ENCODE measurements around the gene SSNA1.

The SSNA1 gene

GRCh38 chr9:137212520-137212919, 24.0 kb downstream of the SSNA1 start:
- Histone ChIP-seq H3K9me3 (ENCODE audit: insufficient read depth, low read depth, low read length) (no peaks in the 10 kb centered on the region), H3K9ac (ENCODE audit: low read depth, low read length) (no peak overlapping the region), H3K4me1 (ENCODE audit: insufficient read depth, low read length) (no peaks in the 10 kb centered on the region), H3K4me3 (ENCODE audit: low read length) (no peak overlapping the region), H3K27me3 (ENCODE audit: insufficient read depth, low read length) (no peaks in the 10 kb centered on the region), H3K27ac (ENCODE audit: low read depth, low read length) (no peak overlapping the region), H3K36me3 (ENCODE audit: insufficient read depth, low read length) (peaks cover 31% of the 10 kb centered on the region)
- 93% methylated on average over 21 of the region's 21 CpGs for WGBS

DNA sequence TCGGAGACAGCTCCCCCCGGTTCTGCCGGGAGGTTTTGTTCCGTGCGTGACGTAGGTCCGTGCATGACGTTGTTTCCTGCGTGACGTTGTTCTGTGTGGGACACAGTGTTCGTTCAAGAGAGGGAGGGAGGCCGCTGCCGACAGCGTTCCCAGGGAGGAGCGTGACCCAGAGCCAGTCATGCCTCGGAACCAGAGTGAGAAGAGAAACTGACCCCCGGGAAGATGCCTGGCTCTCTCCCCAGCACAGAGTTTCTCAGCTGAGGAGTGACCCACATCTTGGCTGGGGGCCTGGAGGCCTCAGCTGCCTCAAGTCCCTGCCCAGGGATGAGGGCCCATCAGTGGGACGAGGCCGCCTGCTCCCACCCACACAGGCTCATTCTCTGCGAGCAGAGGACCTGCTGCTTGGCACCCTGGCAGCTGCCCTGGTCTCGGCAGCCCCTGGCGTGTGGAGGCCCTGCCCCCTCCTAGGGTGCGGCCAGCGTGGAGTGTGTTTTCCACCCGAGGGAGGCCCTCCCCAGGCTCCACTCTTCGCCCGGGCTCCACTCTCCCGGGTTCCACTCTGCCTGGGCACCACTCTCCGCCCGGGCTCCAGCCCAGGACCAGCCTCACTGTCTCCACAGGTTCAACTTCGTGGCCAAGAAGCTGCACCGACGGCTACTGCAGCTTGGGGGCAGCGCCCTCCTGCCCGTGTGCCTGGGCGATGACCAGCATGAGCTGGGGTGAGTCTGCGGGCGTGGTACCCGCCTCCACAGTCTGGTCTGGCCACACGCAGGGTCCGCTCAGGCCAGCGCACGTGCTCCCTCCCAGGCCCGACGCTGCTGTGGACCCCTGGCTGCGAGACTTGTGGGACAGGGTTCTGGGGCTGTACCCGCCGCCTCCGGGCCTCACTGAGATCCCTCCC, 24.9 kb downstream of the SSNA1 start:
- Histone ChIP-seq H3K27ac (ENCODE audit: low read depth, low read length) (no peak overlapping the region), H3K4me3 (ENCODE audit: low read length) (no peak overlapping the region), H3K9me3 (ENCODE audit: insufficient read depth, low read depth, low read length) (no peaks in the 10 kb centered on the region), H3K36me3 (ENCODE audit: insufficient read depth, low read length) (peaks cover 31% of the 10 kb centered on the region), H3K9ac (ENCODE audit: low read depth, low read length) (no peak overlapping the region), H3K27me3 (ENCODE audit: insufficient read depth, low read length) (no peaks in the 10 kb centered on the region), H3K4me1 (ENCODE audit: insufficient read depth, low read length) (no peaks in the 10 kb centered on the region)
- WGBS, result 93% methylated on average over 49 of the region's 49 CpGs

- H3K27me3 ChIP-seq (ENCODE audit: insufficient read depth, low read length), result no peaks in the 10 kb centered on the region
- no peak overlapping the region for H3K4me3 ChIP-seq (ENCODE audit: low read length)
- no peaks in the 10 kb centered on the region; the same call in 1 of the 2 replicates for H3K4me1 ChIP-seq (ENCODE audit: insufficient read depth, low read length)
- H3K36me3 ChIP-seq (ENCODE audit: insufficient read depth, low read length), result peaks cover 23% of the 10 kb centered on the region
- H3K27ac ChIP-seq (ENCODE audit: low read depth, low read length), result no peak overlapping the region
- H3K9ac ChIP-seq (ENCODE audit: low read depth, low read length), result no peak overlapping the region
- no peaks in the 10 kb centered on the region for H3K9me3 ChIP-seq (ENCODE audit: insufficient read depth, low read depth, low read length)
- WGBS, result 96% methylated on average over 19 of the region's 19 CpGs
Measured at GRCh38 chr9:137214620-137215019, 26.1 kb downstream of the SSNA1 start.

GRCh38 chr9:137215196-137215986, 26.9 kb downstream of the SSNA1 start:
- Histone ChIP-seq H3K4me1 (ENCODE audit: insufficient read depth, low read length) (no peaks in the 10 kb centered on the region; the same call in 1 of the 2 replicates), H3K36me3 (ENCODE audit: insufficient read depth, low read length) (peaks cover 23% of the 10 kb centered on the region), H3K27ac (ENCODE audit: low read depth, low read length) (no peak overlapping the region), H3K9ac (ENCODE audit: low read depth, low read length) (no peak overlapping the region), H3K9me3 (ENCODE audit: insufficient read depth, low read depth, low read length) (no peaks in the 10 kb centered on the region), H3K4me3 (ENCODE audit: low read length) (no peak overlapping the region), H3K27me3 (ENCODE audit: insufficient read depth, low read length) (no peaks in the 10 kb centered on the region)
- 95% methylated on average over 22 of the region's 22 CpGs for WGBS

DNA sequence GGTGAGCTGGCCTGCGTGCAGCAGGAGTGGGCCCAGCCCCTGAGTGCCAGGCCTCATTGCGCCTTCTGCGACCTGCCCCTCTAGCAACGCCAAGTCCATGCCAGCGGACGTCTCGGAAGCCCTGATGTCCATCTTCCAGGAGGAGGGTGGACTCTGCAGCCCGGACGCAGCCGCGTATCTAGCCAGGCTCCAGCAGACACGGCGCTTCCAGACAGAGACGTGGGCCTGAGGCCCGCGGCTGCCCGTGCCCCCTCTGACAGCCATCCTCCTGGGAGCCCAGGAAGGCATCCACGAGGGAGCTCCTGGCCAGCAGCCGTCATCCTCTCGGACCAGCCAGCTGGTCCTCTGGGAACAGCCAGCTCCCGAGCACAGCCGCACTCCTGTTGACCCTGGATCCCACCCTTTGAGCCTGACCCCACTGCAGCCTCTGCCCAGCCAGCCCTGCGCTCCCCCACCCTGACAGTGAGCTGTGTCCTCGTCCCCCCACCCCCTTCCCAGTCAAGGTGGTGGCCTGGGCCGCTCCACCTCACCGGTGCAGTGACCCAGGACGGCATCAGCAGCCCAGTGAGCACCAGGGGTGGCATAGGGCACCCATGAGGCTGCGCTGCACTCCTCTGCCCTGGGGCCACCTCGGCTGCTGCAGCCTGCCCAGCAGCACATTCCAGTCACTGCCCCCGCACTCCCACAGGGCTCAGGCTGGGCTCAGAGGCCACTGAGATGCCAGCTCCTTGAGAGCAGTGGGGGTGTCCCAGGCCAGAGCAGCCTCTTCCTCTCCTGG, 27.9 kb downstream of the SSNA1 start:
- Histone ChIP-seq H3K9ac (ENCODE audit: low read depth, low read length) (no peak overlapping the region), H3K27ac (ENCODE audit: low read depth, low read length) (no peak overlapping the region), H3K27me3 (ENCODE audit: insufficient read depth, low read length) (no peaks in the 10 kb centered on the region), H3K4me3 (ENCODE audit: low read length) (no peak overlapping the region), H3K36me3 (ENCODE audit: insufficient read depth, low read length) (peaks cover 23% of the 10 kb centered on the region), H3K4me1 (ENCODE audit: insufficient read depth, low read length) (no peaks in the 10 kb centered on the region; the same call in 1 of the 2 replicates), H3K9me3 (ENCODE audit: insufficient read depth, low read depth, low read length) (no peaks in the 10 kb centered on the region)
- WGBS, result 94% methylated on average over 30 of the region's 30 CpGs

- no peak overlapping the region for H3K9ac ChIP-seq (ENCODE audit: low read depth, low read length)
- H3K9me3 ChIP-seq (ENCODE audit: insufficient read depth, low read depth, low read length), result no peaks in the 10 kb centered on the region
- peaks cover 4% of the 10 kb centered on the region for H3K27me3 ChIP-seq (ENCODE audit: insufficient read depth, low read length)
- no peak overlapping the region for H3K27ac ChIP-seq (ENCODE audit: low read depth, low read length)
- no peaks in the 10 kb centered on the region; the same call in 1 of the 2 replicates for H3K4me1 ChIP-seq (ENCODE audit: insufficient read depth, low read length)
- H3K4me3 ChIP-seq (ENCODE audit: low read length), result no peak overlapping the region
- H3K36me3 ChIP-seq (ENCODE audit: insufficient read depth, low read length), result peaks cover 23% of the 10 kb centered on the region
- 56% methylated on average over 36 of the region's 36 CpGs for WGBS
Measured at GRCh38 chr9:137217276-137218211, 29.1 kb downstream of the SSNA1 start.

DNA sequence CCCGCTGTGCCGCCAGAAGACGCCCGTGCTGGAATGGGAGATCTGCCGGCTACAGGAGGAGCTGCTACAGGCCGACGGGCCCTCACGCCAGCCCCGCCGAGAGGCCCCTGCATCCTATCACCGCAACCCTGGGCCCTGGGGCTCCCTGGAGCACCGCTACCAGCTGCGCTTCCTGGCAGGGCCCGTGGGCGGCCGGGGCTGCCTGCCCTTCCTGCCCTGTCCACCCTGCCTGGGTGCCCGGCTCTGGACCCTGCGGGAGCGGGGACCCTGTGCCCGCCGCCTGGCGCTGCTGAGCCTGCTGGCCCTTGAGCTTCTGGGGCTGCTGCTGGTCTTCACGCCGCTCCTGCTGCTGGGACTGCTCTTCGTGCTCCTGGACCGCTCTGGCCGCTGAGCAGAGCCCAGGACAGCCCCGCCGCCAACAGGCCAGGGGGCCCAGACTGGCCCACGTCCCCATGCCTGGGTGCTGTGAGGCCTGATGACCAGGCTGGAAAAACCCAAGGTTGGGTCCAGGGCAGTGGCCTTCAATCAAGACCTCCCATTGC, 29.8 kb downstream of the SSNA1 start:
- H3K36me3 ChIP-seq (ENCODE audit: insufficient read depth, low read length), result peaks cover 23% of the 10 kb centered on the region
- H3K4me1 ChIP-seq (ENCODE audit: insufficient read depth, low read length), result no peaks in the 10 kb centered on the region; the same call in 1 of the 2 replicates
- H3K9ac ChIP-seq (ENCODE audit: low read depth, low read length), result no peak overlapping the region
- H3K27ac ChIP-seq (ENCODE audit: low read depth, low read length), result no peak overlapping the region
- WGBS, result 94% methylated on average over 30 of the region's 30 CpGs
- H3K27me3 ChIP-seq (ENCODE audit: insufficient read depth, low read length), result peaks cover 10% of the 10 kb centered on the region
- no peaks in the 10 kb centered on the region for H3K9me3 ChIP-seq (ENCODE audit: insufficient read depth, low read depth, low read length)
- no peak overlapping the region for H3K4me3 ChIP-seq (ENCODE audit: low read length)

GRCh38 chr9:137218754-137219271, 30.3 kb downstream of the SSNA1 start:
- Histone ChIP-seq H3K4me1 (ENCODE audit: insufficient read depth, low read length) (no peaks in the 10 kb centered on the region; the same call in 1 of the 2 replicates), H3K9me3 (ENCODE audit: insufficient read depth, low read depth, low read length) (no peaks in the 10 kb centered on the region), H3K27ac (ENCODE audit: low read depth, low read length) (no peak overlapping the region), H3K36me3 (ENCODE audit: insufficient read depth, low read length) (peaks cover 23% of the 10 kb centered on the region), H3K27me3 (ENCODE audit: insufficient read depth, low read length) (peaks cover 10% of the 10 kb centered on the region), H3K4me3 (ENCODE audit: low read length) (no peak overlapping the region), H3K9ac (ENCODE audit: low read depth, low read length) (no peak overlapping the region)
- WGBS, result 63% methylated on average over 12 of the region's 12 CpGs

DNA sequence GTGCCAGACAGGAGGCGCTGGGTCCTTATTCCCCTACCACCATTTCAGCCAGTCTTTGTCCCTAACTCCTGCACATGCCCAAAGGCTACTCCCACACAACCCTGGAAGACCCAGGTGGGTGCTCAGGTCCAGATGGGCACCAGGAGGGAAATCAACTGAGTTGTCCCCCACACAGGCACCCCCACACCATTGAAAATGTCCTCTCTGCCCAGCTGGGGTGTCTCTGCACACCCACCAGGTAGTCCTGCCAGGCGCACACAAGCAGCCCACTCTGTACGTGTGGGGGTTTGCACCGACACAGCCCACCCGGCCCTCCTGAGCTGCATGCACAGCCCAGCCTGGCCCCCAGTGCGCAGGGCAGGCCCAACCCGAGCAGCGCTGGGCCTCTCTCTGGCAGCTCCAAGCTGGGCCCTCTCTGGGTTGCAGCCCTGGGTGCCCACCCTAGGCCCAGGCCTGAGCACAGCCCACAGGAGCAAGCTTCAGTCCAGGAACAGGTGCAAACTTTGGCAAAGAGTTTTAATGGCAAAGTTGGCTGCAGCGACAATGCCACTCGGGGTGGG, 31.4 kb downstream of the SSNA1 start:
- Histone ChIP-seq H3K9me3 (ENCODE audit: insufficient read depth, low read depth, low read length) (no peaks in the 10 kb centered on the region), H3K36me3 (ENCODE audit: insufficient read depth, low read length) (peaks cover 15% of the 10 kb centered on the region), H3K27ac (ENCODE audit: low read depth, low read length) (no peak overlapping the region), H3K9ac (ENCODE audit: low read depth, low read length) (no peak overlapping the region), H3K4me1 (ENCODE audit: insufficient read depth, low read length) (no peaks in the 10 kb centered on the region; the same call in 1 of the 2 replicates), H3K27me3 (ENCODE audit: insufficient read depth, low read length) (peaks cover 10% of the 10 kb centered on the region), H3K4me3 (ENCODE audit: low read length) (no peak overlapping the region)
- 94% methylated on average over 10 of the region's 10 CpGs for WGBS

Data from HUES64 (cell line).